ENCODE data around the gene CNOT6. TPM values are rescaled to one million over a fixed set of nuclear protein-coding genes. Genes with fewer than 3 reads are reported as not detected.
A peak's percentile ranks its signal among the peaks of the same experiment; 100 is the strongest.

CNOT6 gene
- total RNA-seq, 2 donors from 2014 or later, result 18.4 to 20.1 TPM

- Histone ChIP-seq H3K9me3 (no peaks in the 10 kb centered on the region), H3K4me3 (no peak overlapping the region), H3K27me3 (replicated peaks; ENCODE audit: insufficient read depth) (no peaks in the 10 kb centered on the region), H3K4me1 (replicated peaks) (no peaks in the 10 kb centered on the region), H3K36me3 (no peaks in the 10 kb centered on the region), H3K27ac (no peak overlapping the region)
- intact Hi-C loops (cut with DNase I), result no loop called here
- WGBS, result 93% methylated on average over 5 of the region's 5 CpGs
- TF ChIP-seq POLR2AphosphoS5 (IDR thresholded peaks at IDR 0.05) (no peak), POLR2A (IDR thresholded peaks at IDR 0.05) (no peak), CTCF (IDR thresholded peaks at IDR 0.05) (no peak)
- DNase-seq (ENCODE audit: low spot score), result no peak
These were observed 6.6 kb upstream of the CNOT6 start for GRCh38 chr5:180487556-180487955.

GRCh38 chr5:180491496-180491895 is 2.7 kb upstream of the CNOT6 start:
- H3K9me3 ChIP-seq, result no peaks in the 10 kb centered on the region
- 57% methylated on average over 7 of the region's 7 CpGs for WGBS
- H3K27ac ChIP-seq, result no peak overlapping the region
- no peaks in the 10 kb centered on the region for H3K36me3 ChIP-seq
- no peak overlapping the region for H3K4me3 ChIP-seq
- TF ChIP-seq POLR2AphosphoS5 (IDR thresholded peaks at IDR 0.05) (no peak), POLR2A (IDR thresholded peaks at IDR 0.05) (no peak), CTCF (IDR thresholded peaks at IDR 0.05) (no peak)
- DNase-seq (ENCODE audit: low spot score), result no peak
- intact Hi-C loops (cut with DNase I), result no loop called here
- no peaks in the 10 kb centered on the region for H3K27me3 ChIP-seq (replicated peaks; ENCODE audit: insufficient read depth)
- peaks cover 5% of the 10 kb centered on the region for H3K4me1 ChIP-seq (replicated peaks)

- no peaks in the 10 kb centered on the region for H3K9me3 ChIP-seq
- no peaks in the 10 kb centered on the region for H3K36me3 ChIP-seq
- WGBS, result 96% methylated on average over 11 of the region's 11 CpGs
- no peak for DNase-seq (ENCODE audit: low spot score)
- no peak overlapping the region for H3K4me3 ChIP-seq
- no peak overlapping the region for H3K27ac ChIP-seq
- intact Hi-C loops (cut with DNase I), result no loop called here
- no peaks in the 10 kb centered on the region for H3K27me3 ChIP-seq (replicated peaks; ENCODE audit: insufficient read depth)
- H3K4me1 ChIP-seq (replicated peaks), result peaks cover 5% of the 10 kb centered on the region
- TF ChIP-seq POLR2AphosphoS5 (IDR thresholded peaks at IDR 0.05) (no peak), POLR2A (IDR thresholded peaks at IDR 0.05) (no peak), CTCF (IDR thresholded peaks at IDR 0.05) (no peak)
These were observed 1.8 kb upstream of the CNOT6 start for GRCh38 chr5:180492226-180492903.

- WGBS, result under 1% methylated on average over 53 of the region's 92 CpGs
- TF ChIP-seq POLR2AphosphoS5 (IDR thresholded peaks at IDR 0.05) (no peak), CTCF (IDR thresholded peaks at IDR 0.05) (no peak), POLR2A (IDR thresholded peaks at IDR 0.05) (no peak)
- H3K27me3 ChIP-seq (replicated peaks; ENCODE audit: insufficient read depth), result no peaks in the 10 kb centered on the region
- no peaks in the 10 kb centered on the region for H3K36me3 ChIP-seq
- no peaks in the 10 kb centered on the region for H3K9me3 ChIP-seq
- H3K4me1 ChIP-seq (replicated peaks), result peaks cover 7% of the 10 kb centered on the region
- H3K4me3 ChIP-seq, result peak overlapping the region; percentile 99 to 100
- peak; percentile 41 for DNase-seq (ENCODE audit: low spot score)
- intact Hi-C loops (cut with DNase I), result no loop called here
- peak overlapping the region; percentile 93 to 97 for H3K27ac ChIP-seq
These were observed 467 bp downstream of the CNOT6 start for GRCh38 chr5:180494510-180495181.

- intact Hi-C loops (cut with DNase I), result no loop called here
- TF ChIP-seq POLR2AphosphoS5 (IDR thresholded peaks at IDR 0.05) (no peak), POLR2A (IDR thresholded peaks at IDR 0.05) (no peak), CTCF (IDR thresholded peaks at IDR 0.05) (no peak)
- no peak for DNase-seq (ENCODE audit: low spot score)
- H3K4me1 ChIP-seq (replicated peaks), result peaks cover 9% of the 10 kb centered on the region
- H3K9me3 ChIP-seq, result no peaks in the 10 kb centered on the region
- no peaks in the 10 kb centered on the region for H3K27me3 ChIP-seq (replicated peaks; ENCODE audit: insufficient read depth)
- no peaks in the 10 kb centered on the region for H3K36me3 ChIP-seq
- WGBS, result 8% methylated on average over 7 of the region's 7 CpGs
- peak overlapping the region; percentile 93 to 97 for H3K27ac ChIP-seq
- H3K4me3 ChIP-seq, result peak overlapping the region; percentile 99 to 100
These were observed 1.1 kb downstream of the CNOT6 start for GRCh38 chr5:180495292-180495691.

All from prostate gland (tissue), 2 donors.